Bronchial epithelial cell (primary cell): ENCODE measurements around the gene PIK3C2B. TPM values are rescaled to one million over a fixed set of nuclear protein-coding genes. Genes with fewer than 3 reads are reported as not detected.
A peak's percentile ranks its signal among the peaks of the same experiment; 100 is the strongest.

Experiments
- DNase-seq: peaks from one replicate; pipeline ENCODE4 v3.0.0-alpha.2; 2010; ENCODE audit warnings: low read depth
- FAIRE-seq: peaks from 2 replicates; lab custom pipeline; 2011; peaks lifted over from hg19 to GRCh38; lab: Jason Lieb, UNC
- H3K27me3 ChIP-seq: 2 replicates; pipeline ENCODE4 v1.5.1; 2011; ENCODE audit warnings: low read length; ENCODE audit not compliant: control insufficient read depth, insufficient read depth
- H3K36me3 ChIP-seq: 2 replicates; pipeline ENCODE4 v1.5.1; 2011; ENCODE audit warnings: low read length; ENCODE audit not compliant: control insufficient read depth, insufficient read depth
- H3K4me3 ChIP-seq: 2 replicates; pipeline ENCODE4 v1.5.1; 2011; ENCODE audit warnings: mild to moderate bottlenecking, low read depth, low read length, control low read depth
- CTCF ChIP-seq: IDR thresholded peaks from 2 replicates; pipeline ENCODE4 v1.5.1; 2011; ENCODE audit warnings: mild to moderate bottlenecking, moderate library complexity, low read length, control low read depth, inconsistent platforms; ENCODE audit not compliant: insufficient read depth, severe bottlenecking
- total RNA-seq: library from RNA; depleted of rRNA; stranded (reverse); fragments of >200 nt; gene quantifications from 2 replicates; pipeline ENCODE4 v1.2.1, GENCODE V29; 2014

Gene PIK3C2B
- total RNA-seq, 1 donor from 2014 or later = 2.1 TPM

- FAIRE-seq (no peak), DNase-seq (no peak)
- Histone ChIP-seq H3K27me3 (no peaks in the 10 kb centered on the region), H3K4me3 (no peak overlapping the region), H3K36me3 (peaks cover 8% of the 10 kb centered on the region)
- no peak for TF ChIP-seq CTCF
Observed at GRCh38 chr1:204447190-204447589, 47.4 kb downstream of the PIK3C2B start.

- Histone ChIP-seq H3K4me3 (no peak overlapping the region), H3K36me3 (peaks cover 9% of the 10 kb centered on the region), H3K27me3 (no peaks in the 10 kb centered on the region)
- DNase-seq (no peak), FAIRE-seq (no peak)
- TF ChIP-seq CTCF = peak; percentile 67
Observed at GRCh38 chr1:204446413-204447111, 48.0 kb downstream of the PIK3C2B start.

GRCh38 chr1:204445860-204446412 is 48.7 kb downstream of the PIK3C2B start:
- TF ChIP-seq CTCF = peak; percentile 63
- no peak for FAIRE-seq
- no peak for DNase-seq
- Histone ChIP-seq H3K27me3 (no peaks in the 10 kb centered on the region), H3K4me3 (no peak overlapping the region), H3K36me3 (peaks cover 10% of the 10 kb centered on the region)

Other genes starting within 250 kb of the PIK3C2B start
- gene PLEKHA6, start 134.9 kb downstream of the PIK3C2B start, total RNA-seq = 2.1 and 3.5 TPM in 2 replicates
- 23.4 and 33.2 TPM in 2 replicates for gene PPP1R15B, start 83.0 kb downstream of the PIK3C2B start, total RNA-seq
- gene MDM4, start 21.6 kb upstream of the PIK3C2B start, total RNA-seq = 23.4 and 25.3 TPM in 2 replicates
- not detected in 2 replicates for gene LRRN2, start 190.9 kb upstream of the PIK3C2B start, total RNA-seq